IMR-90 (cell line): ENCODE results near the gene SYNE1. TPM values are rescaled to one million over a fixed set of nuclear protein-coding genes. Genes with fewer than 3 reads are reported as not detected.

Experiments
- ATAC-seq: fragments of 200-7000 bp; cut with Tn5 transposase; 2 replicates; pipeline ENCODE4 v1.9.1; 2020; ENCODE audit warnings: low read depth, mild to moderate bottlenecking, moderate library complexity
- BruUV-seq: library from RNA; stranded (reverse); fragments of 400-500 nt; replicated peaks from 2 replicates; lab custom pipeline; 2021; lab: Mats Ljungman, UMichigan
- CTCF ChIA-PET: fragments of 300-600 bp; formaldehyde crosslinking; extraction: SDS; loops from one replicate; lab custom pipeline; 2021; ENCODE audit warnings: antibody characterized with exemption; lab: Yijun Ruan, JAX
- POLR2A ChIA-PET: fragments of 300-600 bp; sonication (Branson Sonifier 250); formaldehyde crosslinking; loops from one replicate; lab custom pipeline; 2022; ENCODE audit warnings: antibody characterized with exemption; ENCODE audit not compliant: unreplicated experiment; lab: Charles Lee
- DNase-seq: peaks from one replicate; pipeline ENCODE4 v3.0.0; 2013
- H2AFZ ChIP-seq: replicated peaks from 2 replicates; pipeline ENCODE3; 2013; ENCODE audit warnings: low read length, mild to moderate bottlenecking; ENCODE audit not compliant: poor library complexity
- H2AK5ac ChIP-seq: 2 replicates; pipeline ENCODE4 v1.6.1; 2013; ENCODE audit warnings: low read depth, low read length, inconsistent platforms
- H2AK9ac ChIP-seq: replicated peaks from 2 replicates; pipeline ENCODE3; 2013; ENCODE audit warnings: mild to moderate bottlenecking, low read depth, low read length, moderate library complexity; ENCODE audit not compliant: poor library complexity
- H2BK120ac ChIP-seq: 2 replicates; pipeline ENCODE4 v1.6.1; 2013; ENCODE audit warnings: low read depth, low read length, inconsistent platforms
- H2BK15ac ChIP-seq: 3 replicates; pipeline ENCODE4 v1.6.1; 2013; ENCODE audit warnings: low read depth, low read length, inconsistent platforms
- H2BK20ac ChIP-seq: 2 replicates; pipeline ENCODE4 v1.6.1; 2013; ENCODE audit warnings: low read depth, mild to moderate bottlenecking, inconsistent platforms, low read length, moderate library complexity
- H2BK5ac ChIP-seq: 2 replicates; pipeline ENCODE4 v1.6.1; 2013; ENCODE audit warnings: mild to moderate bottlenecking, low read depth, low read length, inconsistent platforms; ENCODE audit not compliant: poor library complexity, severe bottlenecking
- H3K14ac ChIP-seq: replicated peaks from 2 replicates; pipeline ENCODE4 v1.6.1; 2013; ENCODE audit warnings: low read depth, low read length, inconsistent platforms
- H3K18ac ChIP-seq: 2 replicates; pipeline ENCODE4 v1.6.1; 2013; ENCODE audit warnings: low read depth, low read length, control low read depth
- H3K23ac ChIP-seq: 2 replicates; pipeline ENCODE4 v1.6.1; 2013; ENCODE audit warnings: low read depth, low read length, inconsistent platforms
- H3K27ac ChIP-seq: 2 replicates; pipeline ENCODE4 v1.5.1; 2013; ENCODE audit warnings: mild to moderate bottlenecking, control low read depth, low read length; ENCODE audit not compliant: insufficient read depth
- H3K27me3 ChIP-seq: 2 replicates; pipeline ENCODE4 v1.6.1; 2013; ENCODE audit warnings: low read length; ENCODE audit not compliant: control insufficient read depth, insufficient read depth
- H3K36me3 ChIP-seq: 2 replicates; pipeline ENCODE4 v1.6.1; 2013; ENCODE audit warnings: low read length, mixed read lengths; ENCODE audit not compliant: control insufficient read depth, insufficient read depth
- H3K4ac ChIP-seq: 2 replicates; pipeline ENCODE4 v1.6.1; 2013; ENCODE audit warnings: low read depth, low read length, inconsistent platforms
- H3K4me1 ChIP-seq: 2 replicates; pipeline ENCODE4 v1.6.1; 2013; ENCODE audit warnings: low read length, mixed read lengths; ENCODE audit not compliant: control insufficient read depth, insufficient read depth
- H3K4me2 ChIP-seq: 2 replicates; pipeline ENCODE4 v1.6.1; 2013; ENCODE audit warnings: low read depth, mild to moderate bottlenecking, control low read depth, low read length, moderate library complexity
- H3K4me3 ChIP-seq: 2 replicates; pipeline ENCODE4 v1.5.1; 2013; ENCODE audit warnings: low read depth, mild to moderate bottlenecking, control low read depth, low read length, moderate library complexity; ENCODE audit not compliant: insufficient read depth
- H3K56ac ChIP-seq: 2 replicates; pipeline ENCODE4 v1.6.1; 2013; ENCODE audit warnings: low read length, inconsistent platforms; ENCODE audit not compliant: insufficient read depth; ENCODE audit errors: extremely low read depth
- H3K79me1 ChIP-seq, 2 experiments: 2 replicates each; pipeline ENCODE4 v1.6.1; 2013; ENCODE audit warnings: low read length in 2 of 2, inconsistent platforms in 1 of 2, low read depth in 1 of 2
- H3K9ac ChIP-seq: 2 replicates; pipeline ENCODE4 v1.6.1; 2013; ENCODE audit warnings: low read depth, low read length, control low read depth
- H3K9me1 ChIP-seq: 2 replicates; pipeline ENCODE4 v1.6.1; 2013; ENCODE audit warnings: low read length, inconsistent platforms; ENCODE audit not compliant: insufficient read depth
- H3K9me3 ChIP-seq: 2 replicates; pipeline ENCODE4 v1.6.1; 2013; ENCODE audit warnings: low read length; ENCODE audit not compliant: control insufficient read depth, insufficient read depth
- H4K20me1 ChIP-seq: 2 replicates; pipeline ENCODE4 v1.6.1; 2013; ENCODE audit warnings: low read length, inconsistent platforms; ENCODE audit not compliant: insufficient read depth
- H4K5ac ChIP-seq: 2 replicates; pipeline ENCODE4 v1.6.1; 2013; ENCODE audit warnings: mild to moderate bottlenecking, low read depth, low read length, control low read depth
- H4K8ac ChIP-seq, 2 experiments: 2 replicates each; pipeline ENCODE4 v1.6.1; 2013; ENCODE audit warnings: low read depth in 2 of 2, low read length in 2 of 2, control low read depth in 1 of 2, inconsistent platforms in 1 of 2
- H4K91ac ChIP-seq: 2 replicates; pipeline ENCODE4 v1.6.1; 2013; ENCODE audit warnings: low read depth, low read length, inconsistent platforms; ENCODE audit not compliant: insufficient read depth
- NFE2L2 ChIP-seq: fragments of 150-350 bp; IDR thresholded peaks from 2 replicates; pipeline ENCODE4 v1.6.1; 2016; ENCODE audit warnings: low read depth, mild to moderate bottlenecking, low read length
- POLR2A ChIP-seq: IDR thresholded peaks from 2 replicates; pipeline ENCODE4 v1.6.1; 2012; ENCODE audit warnings: mild to moderate bottlenecking, low read depth, low read length
- RAD21 ChIP-seq: IDR thresholded peaks from 2 replicates; pipeline ENCODE4 v1.6.1; 2012; ENCODE audit warnings: low read length, improper control_type of control experiment
- RFX5 ChIP-seq: IDR thresholded peaks from 2 replicates; pipeline ENCODE4 v1.8.0; 2012; ENCODE audit warnings: low read depth, mild to moderate bottlenecking, low read length, moderate library complexity
- SMC3 ChIP-seq: fragments of 150-350 bp; IDR thresholded peaks from 2 replicates; pipeline ENCODE4 v1.6.1; 2016; ENCODE audit warnings: low read depth, mild to moderate bottlenecking, antibody characterized with exemption, low read length, moderate library complexity
- WGBS, 2 experiments: methylation state at CpG; one replicate each; pipeline versions ENCODE4 v1.1.5 to v1.1.7; 2013; ENCODE audit warnings: missing lambda C conversion rate in 2 of 2; ENCODE audit not compliant: insufficient read length in 1 of 2; ENCODE audit errors: extremely low coverage in 2 of 2; 5-methylcytosine and 5-hydroxymethylcytosine counted together
- dilution Hi-C: fragments of 300-500 bp; cut with HindIII; formaldehyde crosslinking; loops from one replicate; pipeline ENCODE4 v1.14.3; 2018; ENCODE audit warnings: low sequenced_read_pairs; ENCODE audit not compliant: unreplicated experiment
- in situ Hi-C: fragments of 300-500 bp; cut with MboI; formaldehyde crosslinking; loops from 3 replicates; pipeline ENCODE4 v1.14.3; 2019; ENCODE audit warnings: low sequenced_read_pairs, inconsistent platforms, mixed read lengths
- intact Hi-C: fragments of 100-400 bp; cut with micrococcal nuclease; formaldehyde crosslinking; loops from 2 replicates; pipeline ENCODE4 v1.10.0; 2022
- polyA plus RNA-seq, 3 experiments: library from polyadenylated mRNA; depleted of rRNA; stranded (reverse); fragments of >200 nt; gene quantifications; 2 replicates each; pipeline ENCODE4 v1.2.3, GENCODE V29; 2012; ENCODE audit warnings: low replicate concordance in 1 of 3
- total RNA-seq: library from RNA; depleted of rRNA; stranded (reverse); fragments of >200 nt; gene quantifications from 2 replicates; pipeline ENCODE4 v1.2.3, GENCODE V29; 2012
- TF ChIP-seq, protein P1 (sequence below): conservative IDR thresholded peaks from 2 replicates; pipeline ENCODE4 v1.5.1; 2012; ENCODE audit warnings: mild to moderate bottlenecking, low read depth, low read length, improper control_type of control experiment

The SYNE1 gene
- total and polyA plus RNA-seq, 2 of the 4 experiments (the other 2 are of a cell fraction), result 34.1 to 159 TPM

DNA sequence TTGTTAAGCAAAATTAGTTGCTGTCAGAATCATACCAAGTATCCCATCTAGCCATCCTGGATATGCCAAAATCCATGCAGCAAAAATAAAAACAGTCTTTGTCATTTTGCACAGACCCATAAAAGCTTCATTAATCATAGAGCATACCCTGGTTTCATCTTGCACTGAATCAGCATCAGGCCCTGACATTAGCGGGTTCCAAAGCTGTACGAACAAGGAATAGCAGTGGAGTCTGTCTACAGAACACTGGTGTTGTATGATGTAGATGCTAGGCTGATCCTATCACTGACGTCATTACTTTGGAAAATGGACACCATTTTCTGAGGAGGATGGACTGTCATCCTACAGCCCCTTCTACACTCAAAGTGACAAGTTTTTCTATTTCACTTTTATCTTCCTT, 514.1 kb downstream of the SYNE1 start:
- H3K36me3 ChIP-seq, result peaks cover 20% of the 10 kb centered on the region
- H3K27ac ChIP-seq, result no peak overlapping the region
- POLR2A ChIA-PET, result no interaction called here
- no peak overlapping the region for H4K91ac ChIP-seq
- no peak overlapping the region for H3K4me2 ChIP-seq
- H4K5ac ChIP-seq, result no peak overlapping the region
- in situ Hi-C loops, result loop anchor here (5.0 kb wide), 1 partner anchor 361 kb away; no protein-coding TSS in a partner anchor
- H2BK120ac ChIP-seq, result no peak overlapping the region
- H2AFZ ChIP-seq, result no peak overlapping the region
- TF ChIP-seq, protein P1, sequence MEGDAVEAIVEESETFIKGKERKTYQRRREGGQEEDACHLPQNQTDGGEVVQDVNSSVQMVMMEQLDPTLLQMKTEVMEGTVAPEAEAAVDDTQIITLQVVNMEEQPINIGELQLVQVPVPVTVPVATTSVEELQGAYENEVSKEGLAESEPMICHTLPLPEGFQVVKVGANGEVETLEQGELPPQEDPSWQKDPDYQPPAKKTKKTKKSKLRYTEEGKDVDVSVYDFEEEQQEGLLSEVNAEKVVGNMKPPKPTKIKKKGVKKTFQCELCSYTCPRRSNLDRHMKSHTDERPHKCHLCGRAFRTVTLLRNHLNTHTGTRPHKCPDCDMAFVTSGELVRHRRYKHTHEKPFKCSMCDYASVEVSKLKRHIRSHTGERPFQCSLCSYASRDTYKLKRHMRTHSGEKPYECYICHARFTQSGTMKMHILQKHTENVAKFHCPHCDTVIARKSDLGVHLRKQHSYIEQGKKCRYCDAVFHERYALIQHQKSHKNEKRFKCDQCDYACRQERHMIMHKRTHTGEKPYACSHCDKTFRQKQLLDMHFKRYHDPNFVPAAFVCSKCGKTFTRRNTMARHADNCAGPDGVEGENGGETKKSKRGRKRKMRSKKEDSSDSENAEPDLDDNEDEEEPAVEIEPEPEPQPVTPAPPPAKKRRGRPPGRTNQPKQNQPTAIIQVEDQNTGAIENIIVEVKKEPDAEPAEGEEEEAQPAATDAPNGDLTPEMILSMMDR, result no peak
- no peak for TF ChIP-seq SMC3
- TF ChIP-seq NFE2L2, result no peak
- no peak for TF ChIP-seq RAD21
- no peak for TF ChIP-seq RFX5
- TF ChIP-seq POLR2A, result no peak
- no peak overlapping the region for H3K4me3 ChIP-seq
- H3K9me1 ChIP-seq, result no peaks in the 10 kb centered on the region
- no peaks in the 10 kb centered on the region for H3K79me1 ChIP-seq
- no peak overlapping the region for H2BK5ac ChIP-seq
- DNase-seq (no peak), ATAC-seq (no peak)
- intact Hi-C loops, result loop anchor here (10.0 kb wide), 2 partner anchors 448 to 678 kb away; no protein-coding TSS in a partner anchor
- H3K18ac ChIP-seq, result no peak overlapping the region
- CTCF ChIA-PET, result no interaction called here
- H2BK20ac ChIP-seq, result no peak overlapping the region
- H3K4ac ChIP-seq, result no peak overlapping the region
- H3K56ac ChIP-seq, result no peak overlapping the region
- H3K4me1 ChIP-seq, result peaks cover 2% of the 10 kb centered on the region
- no peak overlapping the region for H3K9ac ChIP-seq
- no peak overlapping the region for H2BK15ac ChIP-seq
- no peak overlapping the region for H2AK5ac ChIP-seq
- no CpG with 5 or more reads among the region's 3 CpGs for WGBS, 2 experiments
- H4K8ac ChIP-seq, result no peak overlapping the region
- no peak overlapping the region for H2AK9ac ChIP-seq
- no TSS peak for BruUV-seq
- H4K20me1 ChIP-seq, result no peaks in the 10 kb centered on the region
- no peak overlapping the region for H3K14ac ChIP-seq
- no peak overlapping the region for H3K23ac ChIP-seq
- no peaks in the 10 kb centered on the region for H3K27me3 ChIP-seq
- no peaks in the 10 kb centered on the region for H3K9me3 ChIP-seq
- dilution Hi-C loops, result no loop called here
